HL-60 (cell line): ENCODE data around the gene NGF.

Experiments used
- POLR2AphosphoS5 ChIP-seq: IDR thresholded peaks from 2 replicates; pipeline ENCODE4 v1.6.1; 2012; ENCODE audit warnings: low read depth
- TF ChIP-seq, protein P1 (sequence below): IDR thresholded peaks from one replicate; pipeline ENCODE4 v1.5.1; 2011; ENCODE audit warnings: low read length, control low read depth, inconsistent platforms; ENCODE audit not compliant: insufficient read depth

DNA sequence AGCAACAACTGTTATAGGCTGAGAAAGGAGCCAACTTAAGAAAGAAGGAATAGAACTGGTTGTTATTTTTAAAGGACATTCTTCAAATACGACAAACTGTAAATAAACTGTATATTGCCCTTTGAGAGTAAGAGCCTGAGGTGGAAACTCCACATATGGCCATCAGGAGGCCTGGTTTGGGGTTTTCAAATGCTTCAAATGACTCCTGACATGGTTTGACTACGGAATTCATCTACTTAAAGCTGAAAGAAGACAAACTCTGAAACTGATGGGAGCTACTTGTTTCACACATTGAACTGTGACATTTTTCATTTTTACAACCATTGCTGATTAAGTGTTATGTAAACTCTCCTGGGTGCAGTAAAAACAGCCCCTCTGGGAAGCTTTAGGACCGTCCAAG lies 59.8 kb downstream of the NGF start:
- TF ChIP-seq, protein P1, sequence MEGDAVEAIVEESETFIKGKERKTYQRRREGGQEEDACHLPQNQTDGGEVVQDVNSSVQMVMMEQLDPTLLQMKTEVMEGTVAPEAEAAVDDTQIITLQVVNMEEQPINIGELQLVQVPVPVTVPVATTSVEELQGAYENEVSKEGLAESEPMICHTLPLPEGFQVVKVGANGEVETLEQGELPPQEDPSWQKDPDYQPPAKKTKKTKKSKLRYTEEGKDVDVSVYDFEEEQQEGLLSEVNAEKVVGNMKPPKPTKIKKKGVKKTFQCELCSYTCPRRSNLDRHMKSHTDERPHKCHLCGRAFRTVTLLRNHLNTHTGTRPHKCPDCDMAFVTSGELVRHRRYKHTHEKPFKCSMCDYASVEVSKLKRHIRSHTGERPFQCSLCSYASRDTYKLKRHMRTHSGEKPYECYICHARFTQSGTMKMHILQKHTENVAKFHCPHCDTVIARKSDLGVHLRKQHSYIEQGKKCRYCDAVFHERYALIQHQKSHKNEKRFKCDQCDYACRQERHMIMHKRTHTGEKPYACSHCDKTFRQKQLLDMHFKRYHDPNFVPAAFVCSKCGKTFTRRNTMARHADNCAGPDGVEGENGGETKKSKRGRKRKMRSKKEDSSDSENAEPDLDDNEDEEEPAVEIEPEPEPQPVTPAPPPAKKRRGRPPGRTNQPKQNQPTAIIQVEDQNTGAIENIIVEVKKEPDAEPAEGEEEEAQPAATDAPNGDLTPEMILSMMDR, result no peak
- no peak for TF ChIP-seq POLR2AphosphoS5
